ENCODE measurements around the gene EIF2B2. TPM values are rescaled to one million over a fixed set of nuclear protein-coding genes. Genes with fewer than 3 reads are reported as not detected.

Gene EIF2B2
- total RNA-seq, 1 experiment from 2014 or later: 48.3 TPM

DNA sequence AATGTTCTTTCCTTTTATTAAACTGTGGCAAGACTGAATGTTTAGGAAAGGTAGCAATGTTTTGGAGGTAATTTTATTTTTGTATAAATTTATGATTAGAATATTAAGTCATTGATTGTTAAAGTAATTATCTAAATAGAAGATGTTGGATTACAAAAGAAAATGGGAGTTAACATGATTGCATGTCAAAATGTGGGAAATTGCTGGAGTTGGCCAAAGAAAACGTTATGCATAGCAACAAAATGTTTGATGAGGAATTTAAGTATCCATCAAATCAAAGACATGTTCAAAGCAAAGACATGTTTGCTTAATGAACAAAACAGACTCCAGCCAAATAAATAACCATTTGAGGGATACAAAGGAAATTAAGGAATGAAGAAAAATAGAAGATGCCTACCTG is 51.7 kb downstream of the EIF2B2 start:
- TF ChIP-seq, protein P1, sequence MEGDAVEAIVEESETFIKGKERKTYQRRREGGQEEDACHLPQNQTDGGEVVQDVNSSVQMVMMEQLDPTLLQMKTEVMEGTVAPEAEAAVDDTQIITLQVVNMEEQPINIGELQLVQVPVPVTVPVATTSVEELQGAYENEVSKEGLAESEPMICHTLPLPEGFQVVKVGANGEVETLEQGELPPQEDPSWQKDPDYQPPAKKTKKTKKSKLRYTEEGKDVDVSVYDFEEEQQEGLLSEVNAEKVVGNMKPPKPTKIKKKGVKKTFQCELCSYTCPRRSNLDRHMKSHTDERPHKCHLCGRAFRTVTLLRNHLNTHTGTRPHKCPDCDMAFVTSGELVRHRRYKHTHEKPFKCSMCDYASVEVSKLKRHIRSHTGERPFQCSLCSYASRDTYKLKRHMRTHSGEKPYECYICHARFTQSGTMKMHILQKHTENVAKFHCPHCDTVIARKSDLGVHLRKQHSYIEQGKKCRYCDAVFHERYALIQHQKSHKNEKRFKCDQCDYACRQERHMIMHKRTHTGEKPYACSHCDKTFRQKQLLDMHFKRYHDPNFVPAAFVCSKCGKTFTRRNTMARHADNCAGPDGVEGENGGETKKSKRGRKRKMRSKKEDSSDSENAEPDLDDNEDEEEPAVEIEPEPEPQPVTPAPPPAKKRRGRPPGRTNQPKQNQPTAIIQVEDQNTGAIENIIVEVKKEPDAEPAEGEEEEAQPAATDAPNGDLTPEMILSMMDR (conservative IDR thresholded peaks at IDR 0.05): no peak
- no peaks in the 10 kb centered on the region for H3K79me1 ChIP-seq (ENCODE audit: insufficient read depth, low read depth, low read length, poor library complexity, severe bottlenecking)
- H3K27ac ChIP-seq (ENCODE audit: insufficient read length, low read depth, low read length): no peak overlapping the region
- H3K4ac ChIP-seq (ENCODE audit: low read depth, low read length): no peak overlapping the region
- H3K4me3 Mint-ChIP-seq: no peak overlapping the region
- H3K36me3 Mint-ChIP-seq (ENCODE audit: insufficient read depth in 1 of 3, low read depth in 3 of 3): peaks cover 2 to 21% (median 15%) of the 10 kb centered on the region in 3 experiments; a peak in 5 of 7 replicates
- peaks cover 3% of the 10 kb centered on the region for H3K23me2 ChIP-seq (ENCODE audit: insufficient read length, low read depth, low read length, poor library complexity, severe bottlenecking)
- no peak overlapping the region for H2BK15ac ChIP-seq (ENCODE audit: low read depth, low read length)
- H3K27me3 Mint-ChIP-seq (ENCODE audit: low read depth): no peaks in the 10 kb centered on the region
- H2BK5ac ChIP-seq (ENCODE audit: insufficient read length, low read length): no peak overlapping the region
- no peak overlapping the region for H3K27ac Mint-ChIP-seq
- H4K5ac ChIP-seq (ENCODE audit: insufficient read length, low read depth, low read length): no peak overlapping the region
- no peaks in the 10 kb centered on the region for H3K27me3 ChIP-seq (ENCODE audit: insufficient read depth, low read length)
- H3K14ac ChIP-seq (ENCODE audit: insufficient read depth, low read length): no peak overlapping the region
- H3K18ac ChIP-seq (ENCODE audit: insufficient read length, low read depth, low read length): no peak overlapping the region
- H3K4me2 ChIP-seq (ENCODE audit: insufficient read depth, insufficient read length, low read length): no peak overlapping the region
- no peak overlapping the region for H2AFZ ChIP-seq (ENCODE audit: low read length)
- no peak for DNase-seq
- no peak overlapping the region for H2AK5ac ChIP-seq (ENCODE audit: insufficient read length, low read length)
- no peak overlapping the region for H2BK120ac ChIP-seq (ENCODE audit: low read depth, low read length, poor library complexity, severe bottlenecking)
- H2BK20ac ChIP-seq (ENCODE audit: low read depth, low read length, poor library complexity, severe bottlenecking): no peak overlapping the region
- H4K20me1 ChIP-seq (ENCODE audit: control insufficient read depth, insufficient read depth, insufficient read length): no peaks in the 10 kb centered on the region
- H4K8ac ChIP-seq (replicated peaks; ENCODE audit: insufficient read length, low read depth, low read length): no peak overlapping the region
- no peak overlapping the region for H3T11ph ChIP-seq (ENCODE audit: low read length)
- no CpG with 5 or more reads among the region's 1 CpG for WGBS (ENCODE audit: extremely low coverage, insufficient read length, low lambda C conversion rate)
- no peak overlapping the region for H3K56ac ChIP-seq (ENCODE audit: insufficient read length, low read depth, low read length)
- H3K9ac ChIP-seq (ENCODE audit: extremely low read depth, insufficient read length, low read length): no peak overlapping the region
- H2BK12ac ChIP-seq (ENCODE audit: insufficient read length, low read depth, low read length): no peak overlapping the region
- no peaks in the 10 kb centered on the region for H3K9me3 ChIP-seq (ENCODE audit: control insufficient read depth, low read depth, low read length)
- H3K4me1 Mint-ChIP-seq: no peaks in the 10 kb centered on the region; a peak in 1 of 4 replicates
- H3K23ac ChIP-seq (ENCODE audit: insufficient read length, low read depth, low read length): no peak overlapping the region
- H3K4me1 ChIP-seq (ENCODE audit: insufficient read depth, low read length): no peaks in the 10 kb centered on the region
- no peak overlapping the region for H4K91ac ChIP-seq (ENCODE audit: insufficient read length, low read depth, low read length)
- H3K9me3 Mint-ChIP-seq: no peaks in the 10 kb centered on the region; a peak in 2 of 5 replicates
- no peaks in the 10 kb centered on the region for H3K79me2 ChIP-seq (ENCODE audit: insufficient read depth, low read length)

Measured in H9 (cell line).